Measurements from ENCODE around the gene TESPA1. TPM values are rescaled to one million over a fixed set of nuclear protein-coding genes. Genes with fewer than 3 reads are reported as not detected.
"Not testable (repeated sequence)": the region's sequence is repeated elsewhere in the genome, so short reads cannot be mapped to it uniquely, and the experiment has no call there.

TESPA1 gene
- total RNA-seq, 1 experiment from 2014 or later = not detected

- H3K4me3 ChIP-seq = no peak overlapping the region
- ChIA-PET POLR2A (ENCODE audit: unreplicated experiment) (no interaction called here), CTCF (no interaction called here)
- no TSS peak for BruUV-seq (replicated peaks)
- H3K4me1 ChIP-seq (replicated peaks; ENCODE audit: insufficient read depth) = no peaks in the 10 kb centered on the region
- H3F3A ChIP-seq (ENCODE audit: insufficient read depth, low read depth) = no peaks in the 10 kb centered on the region
- no peak overlapping the region for H3K4me2 ChIP-seq
- no peaks in the 10 kb centered on the region for H3K9me2 ChIP-seq (ENCODE audit: insufficient read depth)
- H3K36me3 ChIP-seq (ENCODE audit: low read depth) = no peaks in the 10 kb centered on the region
- TF ChIP-seq EZH2 (IDR thresholded peaks at IDR 0.05; ENCODE audit: low read depth) = no peak
- TF ChIP-seq CTCF (conservative IDR thresholded peaks at IDR 0.05) = no peak
- H2AFZ ChIP-seq = no peak overlapping the region
- H3K79me2 ChIP-seq (ENCODE audit: low read depth) = no peaks in the 10 kb centered on the region
- H3K27me3 ChIP-seq (ENCODE audit: insufficient read depth, low read depth) = peaks cover 27% of the 10 kb centered on the region
- no peaks in the 10 kb centered on the region for H3K9me3 ChIP-seq (ENCODE audit: insufficient read depth, low read depth)
- no peak for DNase-seq
- H4K20me1 ChIP-seq (ENCODE audit: insufficient read depth) = no peaks in the 10 kb centered on the region
- intact Hi-C loops (cut with micrococcal nuclease; ENCODE audit: unreplicated experiment) = loop anchor here (10.0 kb wide), 1 partner anchor 735 kb away; the partner anchor contains the start of genes CD63 and RDH5
- no peak overlapping the region for H3K27ac ChIP-seq
These were observed 5.3 kb upstream of the TESPA1 start for GRCh38 chr12:54989829-54990228.

- no peaks in the 10 kb centered on the region for H3K4me1 ChIP-seq (replicated peaks; ENCODE audit: insufficient read depth)
- H4K20me1 ChIP-seq (ENCODE audit: insufficient read depth) = no peaks in the 10 kb centered on the region
- no peak overlapping the region for H2AFZ ChIP-seq
- intact Hi-C loops (cut with micrococcal nuclease; ENCODE audit: unreplicated experiment) = no loop called here
- ChIA-PET CTCF (no interaction called here), POLR2A (ENCODE audit: unreplicated experiment) (no interaction called here)
- peaks cover 39% of the 10 kb centered on the region for H3K27me3 ChIP-seq (ENCODE audit: insufficient read depth, low read depth)
- TF ChIP-seq EZH2 (IDR thresholded peaks at IDR 0.05; ENCODE audit: low read depth) (no peak), CTCF (conservative IDR thresholded peaks at IDR 0.05) (no peak)
- H3K4me2 ChIP-seq = no peak overlapping the region
- H3F3A ChIP-seq (ENCODE audit: insufficient read depth, low read depth) = no peaks in the 10 kb centered on the region
- BruUV-seq (replicated peaks) = no TSS peak
- no peaks in the 10 kb centered on the region for H3K36me3 ChIP-seq (ENCODE audit: low read depth)
- no peak for DNase-seq
- H3K9me3 ChIP-seq (ENCODE audit: insufficient read depth, low read depth) = no peaks in the 10 kb centered on the region
- H3K9me2 ChIP-seq (ENCODE audit: insufficient read depth) = no peaks in the 10 kb centered on the region
- no peak overlapping the region for H3K4me3 ChIP-seq
- H3K27ac ChIP-seq = no peak overlapping the region
- no peaks in the 10 kb centered on the region for H3K79me2 ChIP-seq (ENCODE audit: low read depth)
These were observed 4.0 kb upstream of the TESPA1 start for GRCh38 chr12:54988402-54989054.

- Histone ChIP-seq H3K4me2 (no peak overlapping the region), H3K9me2 (ENCODE audit: insufficient read depth) (no peaks in the 10 kb centered on the region), H3K4me1 (replicated peaks; ENCODE audit: insufficient read depth) (no peaks in the 10 kb centered on the region), H3K4me3 (no peak overlapping the region), H3K27ac (no peak overlapping the region), H3K9me3 (ENCODE audit: insufficient read depth, low read depth) (no peaks in the 10 kb centered on the region), H4K20me1 (ENCODE audit: insufficient read depth) (no peaks in the 10 kb centered on the region), H3K27me3 (ENCODE audit: insufficient read depth, low read depth) (peaks cover 45% of the 10 kb centered on the region), H3K79me2 (ENCODE audit: low read depth) (no peaks in the 10 kb centered on the region), H2AFZ (no peak overlapping the region), H3F3A (ENCODE audit: insufficient read depth, low read depth) (no peaks in the 10 kb centered on the region), H3K36me3 (ENCODE audit: low read depth) (no peaks in the 10 kb centered on the region)
- no TSS peak for BruUV-seq (replicated peaks)
- DNase-seq = no peak
- no peak for TF ChIP-seq EZH2 (IDR thresholded peaks at IDR 0.05; ENCODE audit: low read depth)
- no peak for TF ChIP-seq CTCF (conservative IDR thresholded peaks at IDR 0.05)
- ChIA-PET POLR2A (ENCODE audit: unreplicated experiment) (no interaction called here), CTCF (no interaction called here)
- intact Hi-C loops (cut with micrococcal nuclease; ENCODE audit: unreplicated experiment) = no loop called here
These were observed 3.2 kb upstream of the TESPA1 start for GRCh38 chr12:54987611-54988231.

DNA sequence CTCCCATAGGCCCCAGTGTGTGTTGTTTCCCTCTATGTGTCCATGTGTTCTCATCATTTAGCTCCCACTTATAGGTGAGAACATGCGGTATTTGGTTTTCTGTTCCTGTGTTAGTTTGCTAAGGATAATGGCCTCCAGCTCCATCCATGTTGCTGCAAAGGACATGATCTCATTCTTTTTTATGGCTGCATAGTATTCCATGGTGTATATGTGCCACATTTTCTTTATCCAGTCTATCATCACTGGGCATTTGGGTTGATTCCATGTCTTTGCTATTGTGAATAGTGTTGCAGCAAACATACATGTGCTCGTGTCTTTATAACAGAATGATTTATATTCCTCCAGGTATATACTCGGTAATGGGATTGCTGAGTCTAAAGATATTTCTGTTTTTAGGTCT lies 2.2 kb upstream of the TESPA1 start:
- not testable (repeated sequence) for H3K27ac ChIP-seq
- H3K27me3 ChIP-seq (ENCODE audit: insufficient read depth, low read depth) = peaks cover 52% of the 10 kb centered on the region

More for the DNA sequence above, 2.2 kb upstream of the TESPA1 start:
- H3K36me3 ChIP-seq (ENCODE audit: low read depth); H3K4me3 ChIP-seq; H3K9me2 ChIP-seq (ENCODE audit: insufficient read depth); H3K79me2 ChIP-seq (ENCODE audit: low read depth); H4K20me1 ChIP-seq (ENCODE audit: insufficient read depth); POLR2A ChIA-PET (ENCODE audit: unreplicated experiment); intact Hi-C loops (cut with micrococcal nuclease; ENCODE audit: unreplicated experiment); H3K9me3 ChIP-seq (ENCODE audit: insufficient read depth, low read depth); DNase-seq; H3K4me1 ChIP-seq (replicated peaks; ENCODE audit: insufficient read depth); CTCF ChIA-PET; BruUV-seq (replicated peaks); H3K4me2 ChIP-seq; H2AFZ ChIP-seq; H3F3A ChIP-seq (ENCODE audit: insufficient read depth, low read depth): not testable (repeated sequence)
